ENCODE measurements around the gene RIPK1.
"Not testable (repeated sequence)": the region's sequence is repeated elsewhere in the genome, so short reads cannot be mapped to it uniquely, and the experiment has no call there.

Gene RIPK1

GRCh38 chr6:3135668-3136291, 67.5 kb downstream of the RIPK1 start:
- H3K27me3 ChIP-seq = no peaks in the 10 kb centered on the region
- no peaks in the 10 kb centered on the region for H3K9me3 ChIP-seq
- intact Hi-C loops (cut with DNase I; ENCODE audit: low total_unique reads) = no loop called here
- H3K27ac ChIP-seq = no peak overlapping the region
- no peaks in the 10 kb centered on the region for H3K4me1 ChIP-seq
- no peak overlapping the region for H3K4me3 ChIP-seq
- no peak for DNase-seq
- peaks cover 27 to 81% (median 61%) of the 10 kb centered on the region in 3 donors for H3K36me3 ChIP-seq
- no peak for TF ChIP-seq CTCF (IDR thresholded peaks at IDR 0.05)

DNA sequence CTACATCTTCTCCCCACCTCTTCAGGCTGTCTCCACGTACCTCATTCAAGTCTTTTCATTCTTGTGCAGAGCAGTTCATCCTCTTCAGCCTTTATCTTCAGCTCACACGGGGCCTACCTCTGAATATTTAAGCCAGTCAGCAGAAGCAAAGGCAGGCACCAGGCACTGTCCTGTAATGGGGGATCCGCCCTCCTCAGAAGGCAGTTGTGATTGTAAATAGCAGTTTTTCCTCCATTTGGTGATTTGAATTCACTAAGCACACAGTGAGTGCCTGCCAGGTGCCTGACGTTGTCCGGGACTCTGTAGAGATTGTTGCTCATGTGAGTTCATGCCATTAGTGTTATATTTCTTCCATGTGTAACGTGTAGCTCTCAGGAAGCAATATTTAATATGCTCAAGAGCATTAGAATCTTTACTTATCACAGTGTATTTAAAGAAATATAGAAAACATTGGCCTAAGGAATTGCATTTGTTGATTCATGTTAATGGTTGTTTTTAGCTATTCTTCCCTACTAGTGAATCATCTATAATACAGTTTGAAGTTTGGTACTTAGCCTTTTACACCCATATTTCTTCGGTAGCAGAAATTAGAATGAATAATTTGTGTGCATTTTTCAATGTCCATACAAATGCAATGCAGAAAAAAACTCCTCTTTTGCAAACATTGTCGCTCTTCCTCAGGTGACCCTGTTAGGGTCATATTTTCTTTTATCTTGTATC, 68.2 kb downstream of the RIPK1 start:
- H3K4me1 ChIP-seq = no peaks in the 10 kb centered on the region
- peaks cover 31 to 81% (median 61%) of the 10 kb centered on the region in 3 donors for H3K36me3 ChIP-seq
- no peak overlapping the region for H3K27ac ChIP-seq
- no peaks in the 10 kb centered on the region for H3K9me3 ChIP-seq
- TF ChIP-seq CTCF (IDR thresholded peaks at IDR 0.05) = no peak
- intact Hi-C loops (cut with DNase I; ENCODE audit: low total_unique reads) = no loop called here
- no peak overlapping the region for H3K4me3 ChIP-seq
- no peaks in the 10 kb centered on the region for H3K27me3 ChIP-seq
- no peak for DNase-seq

- Histone ChIP-seq H3K4me3 (no peak overlapping the region), H3K36me3 (peaks cover 31 to 75% (median 56%) of the 10 kb centered on the region in 3 donors), H3K9me3 (no peaks in the 10 kb centered on the region), H3K27ac (no peak overlapping the region), H3K27me3 (no peaks in the 10 kb centered on the region), H3K4me1 (no peaks in the 10 kb centered on the region)
- intact Hi-C loops (cut with DNase I; ENCODE audit: low total_unique reads) = no loop called here
- no peak for DNase-seq
- TF ChIP-seq CTCF (IDR thresholded peaks at IDR 0.05) = no peak
Measured at GRCh38 chr6:3137057-3137777, 68.9 kb downstream of the RIPK1 start.

GRCh38 chr6:3137873-3138272, 69.6 kb downstream of the RIPK1 start:
- peaks cover 33 to 74% (median 50%) of the 10 kb centered on the region in 3 donors for H3K36me3 ChIP-seq
- H3K27ac ChIP-seq = not testable (repeated sequence)

GRCh38 chr6:3138341-3138740, 70.0 kb downstream of the RIPK1 start:
- Histone ChIP-seq H3K36me3 (peaks cover 36 to 74% (median 51%) of the 10 kb centered on the region in 3 donors), H3K4me1 (no peaks in the 10 kb centered on the region)
- no peak for TF ChIP-seq CTCF (IDR thresholded peaks at IDR 0.05)

More at GRCh38 chr6:3137873-3138272, 69.6 kb downstream of the RIPK1 start:
- intact Hi-C loops (cut with DNase I; ENCODE audit: low total_unique reads); DNase-seq; H3K9me3 ChIP-seq; H3K4me1 ChIP-seq; H3K27me3 ChIP-seq; H3K4me3 ChIP-seq: not testable (repeated sequence)

More at GRCh38 chr6:3138341-3138740, 70.0 kb downstream of the RIPK1 start:
- Histone ChIP-seq H3K9me3 (no peaks in the 10 kb centered on the region), H3K27me3 (no peaks in the 10 kb centered on the region), H3K27ac (no peak overlapping the region), H3K4me3 (no peak overlapping the region)
- no peak for DNase-seq
- intact Hi-C loops (cut with DNase I; ENCODE audit: low total_unique reads) = no loop called here

Data from tibial artery (tissue), 4 donors.